HUES64 (cell line): ENCODE measurements around the gene DUSP16.
A peak's percentile ranks its signal among the peaks of the same experiment; 100 is the strongest.
"Not testable (repeated sequence)": the region's sequence is repeated elsewhere in the genome, so short reads cannot be mapped to it uniquely, and the experiment has no call there.

Experiments
- H3K27ac ChIP-seq: 2 replicates; pipeline ENCODE4 v1.7.0; 2013; ENCODE audit warnings: low read depth, low read length, inconsistent platforms
- H3K27me3 ChIP-seq: 2 replicates; pipeline ENCODE4 v1.6.1; 2013; ENCODE audit warnings: mild to moderate bottlenecking, low read length; ENCODE audit not compliant: insufficient read depth
- H3K36me3 ChIP-seq: 2 replicates; pipeline ENCODE4 v1.6.1; 2013; ENCODE audit warnings: mild to moderate bottlenecking, low read length; ENCODE audit not compliant: insufficient read depth
- H3K4me1 ChIP-seq: 2 replicates; pipeline ENCODE4 v1.6.1; 2013; ENCODE audit warnings: mild to moderate bottlenecking, low read length, moderate library complexity; ENCODE audit not compliant: insufficient read depth
- H3K4me3 ChIP-seq: 2 replicates; pipeline ENCODE4 v1.5.1; 2013; ENCODE audit warnings: mild to moderate bottlenecking, low read length, moderate library complexity
- H3K9ac ChIP-seq: 2 replicates; pipeline ENCODE4 v1.6.1; 2013; ENCODE audit warnings: mild to moderate bottlenecking, low read depth, low read length
- H3K9me3 ChIP-seq: 2 replicates; pipeline ENCODE4 v1.6.1; 2013; ENCODE audit warnings: low read depth, low read length; ENCODE audit not compliant: insufficient read depth
- WGBS: fragments of 150-250, 120-280 bp; methylation state at CpG from one replicate; pipeline ENCODE4 v1.1.7; 2013; ENCODE audit warnings: missing lambda C conversion rate; 5-methylcytosine and 5-hydroxymethylcytosine counted together

The DUSP16 gene

GRCh38 chr12:12582193-12582881 is 19.7 kb upstream of the DUSP16 start:
- no peaks in the 10 kb centered on the region for H3K36me3 ChIP-seq
- H3K4me1 ChIP-seq, result no peaks in the 10 kb centered on the region
- no peak overlapping the region for H3K4me3 ChIP-seq
- no peak overlapping the region for H3K9ac ChIP-seq
- H3K27me3 ChIP-seq, result no peaks in the 10 kb centered on the region
- no peak overlapping the region for H3K27ac ChIP-seq
- 85% methylated on average over 4 of the region's 4 CpGs for WGBS
- no peaks in the 10 kb centered on the region for H3K9me3 ChIP-seq

- WGBS, result no CpG with 5 or more reads among the region's 1 CpG
- not testable (repeated sequence) for H3K9me3 ChIP-seq, H3K36me3 ChIP-seq, H3K27me3 ChIP-seq, H3K4me3 ChIP-seq, H3K9ac ChIP-seq, H3K4me1 ChIP-seq, H3K27ac ChIP-seq
These were observed 18.1 kb upstream of the DUSP16 start for GRCh38 chr12:12580716-12581115.

GRCh38 chr12:12577786-12578185 is 15.1 kb upstream of the DUSP16 start:
- Histone ChIP-seq H3K27me3 (no peaks in the 10 kb centered on the region), H3K4me3 (no peak overlapping the region), H3K27ac (no peak overlapping the region), H3K9ac (no peak overlapping the region), H3K36me3 (no peaks in the 10 kb centered on the region), H3K4me1 (no peaks in the 10 kb centered on the region), H3K9me3 (no peaks in the 10 kb centered on the region)
- WGBS, result 92% methylated on average over 2 of the region's 3 CpGs

GRCh38 chr12:12572659-12573058 is 10.0 kb upstream of the DUSP16 start:
- H3K4me1 ChIP-seq, result no peaks in the 10 kb centered on the region
- H3K27me3 ChIP-seq, result no peaks in the 10 kb centered on the region
- no peak overlapping the region for H3K9ac ChIP-seq
- H3K9me3 ChIP-seq, result no peaks in the 10 kb centered on the region
- no peak overlapping the region for H3K4me3 ChIP-seq
- no peak overlapping the region for H3K27ac ChIP-seq
- WGBS, result 98% methylated on average over 2 of the region's 3 CpGs
- H3K36me3 ChIP-seq, result no peaks in the 10 kb centered on the region

- H3K4me1 ChIP-seq, H3K27ac ChIP-seq, H3K36me3 ChIP-seq, H3K27me3 ChIP-seq, H3K9ac ChIP-seq, H3K9me3 ChIP-seq, H3K4me3 ChIP-seq: not testable (repeated sequence)
- 97% methylated on average over 30 of the region's 32 CpGs for WGBS
These were observed 3.3 kb upstream of the DUSP16 start for GRCh38 chr12:12565971-12566370.

- Histone ChIP-seq H3K4me3 (no peak overlapping the region), H3K27ac (no peak overlapping the region), H3K36me3 (no peaks in the 10 kb centered on the region), H3K9ac (no peak overlapping the region), H3K4me1 (peaks cover 18% of the 10 kb centered on the region), H3K27me3 (no peaks in the 10 kb centered on the region), H3K9me3 (peaks cover 6% of the 10 kb centered on the region)
- 91% methylated on average over 1 of the region's 1 CpG for WGBS
These were observed 2.2 kb upstream of the DUSP16 start for GRCh38 chr12:12564911-12565310.

GRCh38 chr12:12563290-12563928 is 746 bp upstream of the DUSP16 start:
- H3K4me1 ChIP-seq, result peaks cover 33% of the 10 kb centered on the region
- no peak overlapping the region for H3K9ac ChIP-seq
- no peaks in the 10 kb centered on the region for H3K27me3 ChIP-seq
- H3K27ac ChIP-seq, result peak overlapping the region; percentile 96
- peaks cover 6% of the 10 kb centered on the region for H3K9me3 ChIP-seq
- peak overlapping the region; percentile 89 for H3K4me3 ChIP-seq
- WGBS, result 83% methylated on average over 11 of the region's 11 CpGs
- no peaks in the 10 kb centered on the region for H3K36me3 ChIP-seq

GRCh38 chr12:12562016-12562483 is 613 bp downstream of the DUSP16 start:
- H3K4me1 ChIP-seq, result peaks cover 39% of the 10 kb centered on the region
- no peaks in the 10 kb centered on the region for H3K36me3 ChIP-seq
- H3K27me3 ChIP-seq, result no peaks in the 10 kb centered on the region
- under 1% methylated on average over 31 of the region's 45 CpGs for WGBS
- peak overlapping the region; percentile 89 for H3K4me3 ChIP-seq
- H3K9ac ChIP-seq, result peak overlapping the region; percentile 75
- H3K9me3 ChIP-seq, result peaks cover 6% of the 10 kb centered on the region
- H3K27ac ChIP-seq, result peak overlapping the region; percentile 96; the same call in 1 of the 2 replicates

GRCh38 chr12:12561371-12562015 is 1.2 kb downstream of the DUSP16 start:
- H3K27ac ChIP-seq, result peak overlapping the region; percentile 96
- WGBS, result 2% methylated on average over 60 of the region's 60 CpGs
- no peaks in the 10 kb centered on the region for H3K36me3 ChIP-seq
- peak overlapping the region; percentile 75 for H3K9ac ChIP-seq
- H3K27me3 ChIP-seq, result no peaks in the 10 kb centered on the region
- peak overlapping the region; percentile 89 for H3K4me3 ChIP-seq
- H3K4me1 ChIP-seq, result peaks cover 39% of the 10 kb centered on the region
- peaks cover 6% of the 10 kb centered on the region; the same call in 1 of the 2 replicates for H3K9me3 ChIP-seq

- H3K36me3 ChIP-seq, result no peaks in the 10 kb centered on the region
- peak overlapping the region; percentile 75 for H3K9ac ChIP-seq
- peak overlapping the region; percentile 96 for H3K27ac ChIP-seq
- H3K4me3 ChIP-seq, result peak overlapping the region; percentile 89
- no peaks in the 10 kb centered on the region for H3K27me3 ChIP-seq
- H3K9me3 ChIP-seq, result peaks cover 6% of the 10 kb centered on the region; the same call in 1 of the 2 replicates
- peaks cover 39% of the 10 kb centered on the region for H3K4me1 ChIP-seq
- 1% methylated on average over 6 of the region's 9 CpGs for WGBS
These were observed 1.9 kb downstream of the DUSP16 start for GRCh38 chr12:12560587-12561370.
